H9 (cell line): ENCODE data around the gene COL19A1. TPM values are rescaled to one million over a fixed set of nuclear protein-coding genes. Genes with fewer than 3 reads are reported as not detected.

Experiments
- DNase-seq: peaks from one replicate; pipeline ENCODE4 v3.0.0-alpha.2; 2017
- H2AFZ ChIP-seq: one replicate; pipeline ENCODE4 v1.6.1; 2013; ENCODE audit warnings: mild to moderate bottlenecking, low read length, control low read depth, moderate library complexity
- H2AK5ac ChIP-seq: 2 replicates; pipeline ENCODE4 v1.6.1; 2013; ENCODE audit warnings: low read length, control low read depth, mixed read lengths; ENCODE audit not compliant: insufficient read length
- H2BK120ac ChIP-seq: one replicate; pipeline ENCODE4 v1.6.1; 2013; ENCODE audit warnings: low read depth, mild to moderate bottlenecking, low read length, control low read depth, inconsistent platforms; ENCODE audit not compliant: poor library complexity, severe bottlenecking
- H2BK12ac ChIP-seq: 2 replicates; pipeline ENCODE4 v1.6.1; 2013; ENCODE audit warnings: low read length, control low read depth, mixed read lengths, low read depth; ENCODE audit not compliant: insufficient read length
- H2BK15ac ChIP-seq: 2 replicates; pipeline ENCODE4 v1.6.1; 2013; ENCODE audit warnings: low read depth, low read length, control low read depth
- H2BK20ac ChIP-seq: one replicate; pipeline ENCODE4 v1.6.1; 2013; ENCODE audit warnings: low read depth, mild to moderate bottlenecking, low read length, control low read depth, inconsistent platforms; ENCODE audit not compliant: poor library complexity, severe bottlenecking
- H2BK5ac ChIP-seq: 2 replicates; pipeline ENCODE4 v1.6.1; 2013; ENCODE audit warnings: low read length, control low read depth, mixed read lengths; ENCODE audit not compliant: insufficient read length
- H3K14ac ChIP-seq: 2 replicates; pipeline ENCODE4 v1.6.1; 2013; ENCODE audit warnings: low read length, control low read depth; ENCODE audit not compliant: insufficient read depth
- H3K18ac ChIP-seq: 2 replicates; pipeline ENCODE4 v1.6.1; 2013; ENCODE audit warnings: low read depth, mild to moderate bottlenecking, mixed read lengths, low read length, control low read depth; ENCODE audit not compliant: insufficient read length
- H3K23ac ChIP-seq: 2 replicates; pipeline ENCODE4 v1.6.1; 2013; ENCODE audit warnings: low read length, control low read depth, mixed read lengths, low read depth; ENCODE audit not compliant: insufficient read length
- H3K23me2 ChIP-seq: 2 replicates; pipeline ENCODE4 v1.6.1; 2013; ENCODE audit warnings: low read depth, mild to moderate bottlenecking, mixed read lengths, low read length, control low read depth; ENCODE audit not compliant: insufficient read length, poor library complexity, severe bottlenecking
- H3K27ac ChIP-seq: 2 replicates; pipeline ENCODE4 v1.5.1; 2013; ENCODE audit warnings: low read length, control low read depth, mixed read lengths, low read depth; ENCODE audit not compliant: insufficient read length
- H3K27me3 ChIP-seq: 2 replicates; pipeline ENCODE4 v1.6.1; 2013; ENCODE audit warnings: low read length, control low read depth, inconsistent platforms; ENCODE audit not compliant: insufficient read depth
- H3K4ac ChIP-seq: 2 replicates; pipeline ENCODE4 v1.6.1; 2013; ENCODE audit warnings: low read depth, mild to moderate bottlenecking, control low read depth, inconsistent platforms, low read length, moderate library complexity
- H3K4me1 ChIP-seq: 2 replicates; pipeline ENCODE4 v1.6.1; 2013; ENCODE audit warnings: low read length, control low read depth, inconsistent platforms; ENCODE audit not compliant: insufficient read depth
- H3K4me2 ChIP-seq: 2 replicates; pipeline ENCODE4 v1.6.1; 2013; ENCODE audit warnings: low read length, control low read depth, mixed read lengths; ENCODE audit not compliant: insufficient read length, insufficient read depth
- H3K56ac ChIP-seq: 2 replicates; pipeline ENCODE4 v1.6.1; 2013; ENCODE audit warnings: low read depth, mild to moderate bottlenecking, mixed read lengths, low read length, control low read depth; ENCODE audit not compliant: insufficient read length
- H3K79me1 ChIP-seq: 2 replicates; pipeline ENCODE4 v1.6.1; 2013; ENCODE audit warnings: low read depth, mild to moderate bottlenecking, moderate library complexity, low read length, control low read depth, inconsistent platforms; ENCODE audit not compliant: insufficient read depth, poor library complexity, severe bottlenecking
- H3K79me2 ChIP-seq: 2 replicates; pipeline ENCODE4 v1.6.1; 2013; ENCODE audit warnings: low read length, control low read depth, inconsistent platforms; ENCODE audit not compliant: insufficient read depth
- H3K9ac ChIP-seq: 2 replicates; pipeline ENCODE4 v1.6.1; 2013; ENCODE audit warnings: low read length, control low read depth, mixed read lengths; ENCODE audit not compliant: insufficient read length; ENCODE audit errors: extremely low read depth
- H3K9me3 ChIP-seq: one replicate; pipeline ENCODE4 v1.6.1; 2013; ENCODE audit warnings: low read depth, low read length, inconsistent platforms; ENCODE audit not compliant: control insufficient read depth
- H3T11ph ChIP-seq: one replicate; pipeline ENCODE4 v1.6.1; 2013; ENCODE audit warnings: mild to moderate bottlenecking, low read length, control low read depth, inconsistent platforms
- H4K20me1 ChIP-seq: one replicate; pipeline ENCODE4 v1.6.1; 2013; ENCODE audit not compliant: control insufficient read depth, insufficient read length, insufficient read depth
- H4K5ac ChIP-seq: 2 replicates; pipeline ENCODE4 v1.6.1; 2013; ENCODE audit warnings: low read depth, mild to moderate bottlenecking, mixed read lengths, low read length, control low read depth; ENCODE audit not compliant: insufficient read length
- H4K8ac ChIP-seq: replicated peaks from 2 replicates; pipeline ENCODE4 v1.6.1; 2013; ENCODE audit warnings: low read length, control low read depth, mixed read lengths, low read depth; ENCODE audit not compliant: insufficient read length
- H4K91ac ChIP-seq: 2 replicates; pipeline ENCODE4 v1.6.1; 2013; ENCODE audit warnings: low read depth, mild to moderate bottlenecking, moderate library complexity, mixed read lengths, low read length, control low read depth; ENCODE audit not compliant: insufficient read length
- H3K27ac Mint-ChIP-seq, 3 experiments: 2 replicates in 2 of 3; 3 replicates in 1 of 3; pipeline ENCODE4 v1.8.0; 2020 to 2021; ENCODE audit warnings: mixed read lengths in 3 of 3, mild to moderate bottlenecking in 1 of 3, moderate library complexity in 1 of 3
- H3K27me3 Mint-ChIP-seq: 2 replicates; pipeline ENCODE4 v1.8.0; 2021; ENCODE audit warnings: low read depth, mild to moderate bottlenecking, moderate library complexity, mixed read lengths
- H3K36me3 Mint-ChIP-seq, 3 experiments: 2 replicates in 2 of 3; 3 replicates in 1 of 3; pipeline ENCODE4 v1.8.0; 2020 to 2021; ENCODE audit warnings: low read depth in 3 of 3, mixed read lengths in 3 of 3; ENCODE audit not compliant: insufficient read depth in 1 of 3
- H3K4me1 Mint-ChIP-seq, 2 experiments: 2 replicates each; pipeline ENCODE4 v1.8.0; 2020; ENCODE audit warnings: mixed read lengths in 2 of 2
- H3K4me3 Mint-ChIP-seq, 2 experiments: 2 replicates in 1 of 2; 3 replicates in 1 of 2; pipeline ENCODE4 v1.8.0; 2020 to 2021; ENCODE audit warnings: mild to moderate bottlenecking in 2 of 2, mixed read lengths in 2 of 2, moderate library complexity in 1 of 2
- H3K9me3 Mint-ChIP-seq, 2 experiments: 2 replicates in 1 of 2; 3 replicates in 1 of 2; pipeline ENCODE4 v1.8.0; 2020; ENCODE audit warnings: mild to moderate bottlenecking in 2 of 2, mixed read lengths in 2 of 2, moderate library complexity in 1 of 2
- WGBS: extraction: QIAGEN DNeasy Blood & Tissue Kit; methylation state at CpG from one replicate; pipeline ENCODE4 v1.1.7; 2013; ENCODE audit warnings: missing lambda C conversion rate, low lambda C conversion rate, mixed read lengths; ENCODE audit not compliant: insufficient read length; ENCODE audit errors: extremely low coverage; 5-methylcytosine and 5-hydroxymethylcytosine counted together
- total RNA-seq: library from RNA; stranded (reverse); gene quantifications from 2 replicates; pipeline ENCODE4 v1.2.1, GENCODE V29; 2021
- TF ChIP-seq, protein P1 (sequence below): fragments of 200-600 bp; sonication (generic); conservative IDR thresholded peaks from 3 replicates; pipeline ENCODE4 v1.8.0; 2021; ENCODE audit warnings: antibody characterized with exemption, mild to moderate bottlenecking

Gene COL19A1
- total RNA-seq, 1 experiment from 2014 or later = not detected

GRCh38 chr6:69937402-69938136, 71.2 kb downstream of the COL19A1 start:
- no peak overlapping the region for H3K4me2 ChIP-seq
- no peak for DNase-seq
- H4K5ac ChIP-seq = no peak overlapping the region
- H2BK20ac ChIP-seq = no peak overlapping the region
- H3K27me3 ChIP-seq = no peaks in the 10 kb centered on the region
- no peaks in the 10 kb centered on the region for H3K79me2 ChIP-seq
- TF ChIP-seq, protein P1, sequence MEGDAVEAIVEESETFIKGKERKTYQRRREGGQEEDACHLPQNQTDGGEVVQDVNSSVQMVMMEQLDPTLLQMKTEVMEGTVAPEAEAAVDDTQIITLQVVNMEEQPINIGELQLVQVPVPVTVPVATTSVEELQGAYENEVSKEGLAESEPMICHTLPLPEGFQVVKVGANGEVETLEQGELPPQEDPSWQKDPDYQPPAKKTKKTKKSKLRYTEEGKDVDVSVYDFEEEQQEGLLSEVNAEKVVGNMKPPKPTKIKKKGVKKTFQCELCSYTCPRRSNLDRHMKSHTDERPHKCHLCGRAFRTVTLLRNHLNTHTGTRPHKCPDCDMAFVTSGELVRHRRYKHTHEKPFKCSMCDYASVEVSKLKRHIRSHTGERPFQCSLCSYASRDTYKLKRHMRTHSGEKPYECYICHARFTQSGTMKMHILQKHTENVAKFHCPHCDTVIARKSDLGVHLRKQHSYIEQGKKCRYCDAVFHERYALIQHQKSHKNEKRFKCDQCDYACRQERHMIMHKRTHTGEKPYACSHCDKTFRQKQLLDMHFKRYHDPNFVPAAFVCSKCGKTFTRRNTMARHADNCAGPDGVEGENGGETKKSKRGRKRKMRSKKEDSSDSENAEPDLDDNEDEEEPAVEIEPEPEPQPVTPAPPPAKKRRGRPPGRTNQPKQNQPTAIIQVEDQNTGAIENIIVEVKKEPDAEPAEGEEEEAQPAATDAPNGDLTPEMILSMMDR = no peak
- Mint-ChIP-seq H3K4me1 (no peaks in the 10 kb centered on the region), H3K4me3 (no peak overlapping the region), H3K27ac (no peak overlapping the region), H3K27me3 (no peaks in the 10 kb centered on the region), H3K36me3 (no peaks in the 10 kb centered on the region), H3K9me3 (no peaks in the 10 kb centered on the region)
- H3K23me2 ChIP-seq = no peaks in the 10 kb centered on the region
- H3K23ac ChIP-seq = no peak overlapping the region
- H4K91ac ChIP-seq = no peak overlapping the region
- no peaks in the 10 kb centered on the region for H3K4me1 ChIP-seq
- H2AK5ac ChIP-seq = no peak overlapping the region
- no peak overlapping the region for H2AFZ ChIP-seq
- H2BK120ac ChIP-seq = no peak overlapping the region
- no peaks in the 10 kb centered on the region for H3K9me3 ChIP-seq
- H3K4ac ChIP-seq = no peak overlapping the region
- no peak overlapping the region for H3K14ac ChIP-seq
- no peak overlapping the region for H2BK12ac ChIP-seq
- no peak overlapping the region for H3K56ac ChIP-seq
- no peak overlapping the region for H4K8ac ChIP-seq
- WGBS = no CpG with 5 or more reads among the region's 7 CpGs
- H4K20me1 ChIP-seq = no peaks in the 10 kb centered on the region
- no peak overlapping the region for H3K18ac ChIP-seq
- H3T11ph ChIP-seq = no peak overlapping the region
- no peaks in the 10 kb centered on the region for H3K79me1 ChIP-seq
- H2BK5ac ChIP-seq = no peak overlapping the region
- H3K27ac ChIP-seq = no peak overlapping the region
- H2BK15ac ChIP-seq = no peak overlapping the region
- no peak overlapping the region for H3K9ac ChIP-seq
